GM18870 (cell line): ENCODE measurements around the gene ZIC4.

Experiments
- ATAC-seq: cut with Tn5 transposase; IDR thresholded peaks from one replicate; pipeline ENCODE4 v1.9.1; 2021; ENCODE audit warnings: moderate library complexity; ENCODE audit not compliant: unreplicated experiment

Gene ZIC4

GRCh38 chr3:147418371-147418781 is 12.0 kb upstream of the ZIC4 start:
- ATAC-seq = no peak

GRCh38 chr3:147417551-147418295 is 11.4 kb upstream of the ZIC4 start:
- no peak for ATAC-seq

DNA sequence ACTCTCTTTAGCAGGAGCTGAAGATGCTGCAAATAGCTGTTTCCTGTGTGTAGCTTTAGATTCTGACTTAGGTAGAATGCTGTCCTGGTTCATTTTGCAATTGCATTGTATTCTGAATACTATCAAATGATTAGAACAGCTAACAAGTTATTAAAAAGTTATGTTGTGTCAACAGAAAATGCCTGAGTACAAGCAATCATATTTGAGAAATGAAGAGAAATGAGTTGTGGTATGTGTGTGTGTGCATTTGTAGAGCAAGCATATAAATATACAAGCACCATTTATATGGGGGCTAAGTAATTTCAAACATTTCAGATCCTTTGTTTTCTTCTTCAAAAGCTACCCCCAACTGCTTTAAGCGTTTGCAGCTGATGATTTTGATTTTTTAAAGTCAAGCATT is 10.6 kb upstream of the ZIC4 start:
- no peak for ATAC-seq

GRCh38 chr3:147415874-147416273 is 9.5 kb upstream of the ZIC4 start:
- ATAC-seq = no peak

DNA sequence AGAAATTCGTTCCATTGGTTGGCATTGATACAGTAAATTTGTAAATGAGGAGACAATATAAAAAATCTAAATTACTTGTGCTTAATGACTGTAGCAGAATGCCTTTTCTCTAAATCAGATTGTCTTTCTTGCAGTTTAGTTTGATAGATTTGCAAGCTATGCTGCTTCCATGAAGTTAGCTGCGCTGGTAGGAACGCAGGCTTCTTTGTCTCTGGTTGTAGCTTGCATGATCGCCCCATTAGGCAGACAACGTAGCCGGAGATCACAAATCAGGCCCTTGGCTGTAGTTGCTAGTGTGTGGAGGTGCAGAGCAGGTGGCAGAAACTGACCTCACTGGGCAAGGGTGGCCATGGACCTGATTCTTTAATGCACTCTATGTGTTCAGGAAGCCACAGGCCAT is 8.9 kb upstream of the ZIC4 start:
- no peak for ATAC-seq

DNA sequence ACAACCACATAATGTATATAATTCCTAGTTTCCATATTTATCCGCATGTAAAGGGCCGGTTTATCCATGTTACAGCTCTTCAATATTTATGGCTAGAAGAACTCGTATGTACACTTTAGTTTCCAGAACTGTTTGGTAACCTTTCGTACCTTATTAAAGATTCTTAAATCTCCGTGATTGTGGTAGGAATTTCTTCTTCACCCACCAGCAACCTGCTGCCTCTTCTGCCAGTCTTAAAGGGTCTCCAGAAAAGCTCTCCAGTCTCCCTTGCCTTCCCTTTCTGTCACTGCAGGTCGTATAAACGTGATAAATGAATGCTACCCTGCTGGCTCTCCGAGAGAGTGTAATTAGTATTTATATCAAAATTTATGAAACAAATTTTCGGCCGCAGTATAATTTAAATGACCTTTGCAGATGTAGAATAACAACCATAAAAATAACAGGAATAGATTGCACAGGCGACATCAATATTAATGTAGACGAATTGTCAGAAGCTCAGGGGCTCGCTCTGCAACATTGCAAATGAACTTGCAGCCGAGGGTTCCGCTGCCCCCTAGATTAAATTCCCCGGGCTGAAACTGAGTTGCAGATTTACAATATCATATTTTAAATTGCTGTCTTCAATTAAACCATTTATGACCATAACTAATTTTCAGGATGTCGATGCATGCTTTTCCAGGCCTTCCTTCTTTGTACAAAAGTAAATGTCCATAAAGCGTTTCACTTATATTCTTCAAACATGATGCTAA is 8.2 kb upstream of the ZIC4 start:
- ATAC-seq = no peak

DNA sequence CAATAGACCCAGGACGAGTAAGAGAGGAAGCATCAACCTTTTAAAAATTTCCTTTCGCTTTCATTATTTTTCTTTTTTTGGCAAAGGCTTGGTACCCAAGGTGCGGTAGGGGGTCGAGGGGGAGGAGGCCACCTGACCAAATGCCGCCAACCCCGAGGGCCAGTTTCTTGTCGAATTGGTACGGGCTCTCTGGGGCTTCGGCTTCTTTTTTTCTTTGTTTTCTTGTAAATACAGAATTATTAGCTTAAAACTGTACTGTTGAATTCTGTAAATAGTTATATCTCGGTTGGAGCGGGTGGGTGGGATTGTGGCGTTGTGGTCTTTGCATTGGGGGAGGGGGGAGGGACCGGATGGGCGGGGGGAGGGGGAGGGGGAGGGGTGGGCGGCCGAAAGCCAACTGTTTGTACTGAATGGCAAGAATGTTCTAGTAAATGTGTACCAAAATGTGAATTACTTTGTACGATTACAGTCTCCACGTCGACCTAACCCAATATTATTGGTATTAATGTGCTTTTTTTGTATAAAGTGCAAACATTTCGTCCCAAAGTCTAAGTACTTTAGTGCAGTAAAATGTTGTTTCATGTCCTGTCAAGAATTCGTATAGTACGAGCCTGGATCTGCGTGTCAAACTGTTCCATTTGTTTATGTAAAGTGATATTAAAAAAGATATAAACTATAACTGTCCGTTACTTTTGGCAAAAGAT is 7.5 kb upstream of the ZIC4 start:
- ATAC-seq = no peak

DNA sequence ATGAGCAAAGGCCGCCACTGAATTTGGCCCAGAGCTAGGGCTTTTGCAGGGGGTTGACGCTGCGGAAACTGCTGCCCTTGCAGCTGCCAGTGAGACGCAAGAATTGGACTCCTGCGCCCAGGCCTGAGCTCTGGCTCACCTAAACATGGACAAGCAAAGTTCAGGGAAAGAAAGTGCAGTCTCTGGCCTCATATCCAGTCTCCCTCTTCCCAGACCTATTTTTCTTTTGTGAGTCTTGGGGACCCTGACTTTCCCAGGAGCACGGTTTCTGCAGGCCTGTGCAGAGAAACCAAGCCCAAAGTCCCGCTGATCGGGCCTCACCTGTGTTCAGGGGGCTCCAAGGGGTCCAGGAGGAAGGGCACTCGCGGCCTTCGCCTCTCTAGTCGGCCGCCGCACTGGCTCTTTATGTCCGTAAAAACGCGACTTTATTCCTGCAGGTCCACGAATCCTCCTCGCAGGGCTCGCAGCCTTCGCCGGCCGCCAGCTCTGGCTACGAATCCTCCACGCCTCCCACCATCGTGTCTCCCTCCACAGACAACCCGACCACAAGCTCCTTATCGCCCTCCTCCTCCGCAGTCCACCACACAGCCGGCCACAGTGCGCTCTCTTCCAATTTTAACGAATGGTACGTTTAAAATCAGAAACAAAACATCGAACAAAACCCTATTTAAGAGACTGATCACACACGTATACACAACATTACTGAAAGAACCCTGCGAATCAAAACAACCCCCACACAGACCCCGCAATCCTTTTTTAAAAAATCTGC is 6.8 kb upstream of the ZIC4 start:
- ATAC-seq = no peak

- ATAC-seq = no peak
These were observed 6.0 kb upstream of the ZIC4 start for GRCh38 chr3:147412261-147412916.

DNA sequence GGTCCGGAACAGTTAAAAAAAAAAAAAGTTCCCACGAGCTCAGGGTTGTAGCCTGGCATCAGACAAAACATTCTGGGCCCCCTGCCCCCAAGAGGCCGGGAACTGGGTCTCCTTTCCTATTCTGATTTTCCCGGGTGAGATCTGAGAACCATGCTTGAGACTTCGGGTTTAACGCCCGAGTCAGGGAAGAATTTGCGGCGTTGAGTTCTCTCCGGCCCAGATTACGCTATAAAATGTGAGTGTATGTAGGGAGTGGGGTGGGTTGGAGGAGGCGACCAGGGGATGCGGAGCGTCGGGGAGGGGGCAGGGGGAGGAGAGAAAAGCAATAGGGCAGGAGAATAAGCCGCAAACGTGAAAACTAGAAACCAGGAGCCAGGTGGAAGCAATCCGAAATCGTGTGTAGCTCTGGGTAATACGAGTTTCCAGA is 5.5 kb upstream of the ZIC4 start:
- ATAC-seq = no peak

DNA sequence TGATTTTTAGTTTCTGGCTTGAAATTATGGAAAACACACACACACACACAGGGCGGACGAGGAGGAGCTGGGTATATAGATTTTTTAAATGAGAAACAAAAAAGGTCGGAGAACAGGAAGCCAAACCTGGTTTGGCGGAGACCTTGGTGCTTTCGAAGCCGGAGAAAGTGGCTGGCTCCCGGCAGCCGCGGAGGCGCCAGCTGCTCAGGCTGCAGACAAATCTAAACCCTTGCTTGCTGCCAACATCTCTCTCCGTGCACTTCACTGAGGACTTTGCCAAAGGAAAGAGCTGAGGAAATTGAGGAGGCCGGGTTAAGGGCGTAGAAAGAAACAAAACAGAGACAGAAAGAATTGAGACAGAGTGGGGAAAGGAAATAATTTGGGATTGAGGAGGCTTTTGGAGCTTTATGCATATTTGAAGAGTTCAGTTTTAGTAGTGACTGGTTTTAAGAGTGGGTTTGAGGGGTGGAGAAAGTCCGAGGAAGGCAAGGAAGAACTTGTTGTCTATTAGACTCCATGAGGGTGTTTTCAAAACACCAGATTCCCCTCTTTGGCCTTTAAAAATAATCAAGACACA is 5.0 kb upstream of the ZIC4 start:
- ATAC-seq = no peak

- ATAC-seq = no peak
These were observed 4.3 kb upstream of the ZIC4 start for GRCh38 chr3:147410526-147411237.

DNA sequence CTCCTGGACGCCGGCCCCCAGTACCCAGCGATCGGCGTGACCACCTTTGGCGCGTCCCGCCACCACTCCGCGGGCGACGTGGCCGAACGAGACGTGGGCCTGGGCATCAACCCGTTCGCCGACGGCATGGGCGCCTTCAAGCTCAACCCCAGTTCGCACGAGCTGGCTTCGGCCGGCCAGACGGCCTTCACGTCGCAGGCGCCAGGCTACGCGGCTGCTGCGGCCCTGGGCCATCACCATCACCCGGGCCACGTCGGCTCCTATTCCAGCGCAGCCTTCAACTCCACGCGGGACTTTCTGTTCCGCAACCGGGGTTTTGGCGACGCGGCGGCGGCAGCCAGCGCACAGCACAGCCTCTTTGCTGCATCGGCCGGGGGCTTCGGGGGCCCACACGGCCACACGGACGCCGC is 3.8 kb upstream of the ZIC4 start:
- ATAC-seq = no peak

- ATAC-seq = no peak
These were observed 3.1 kb upstream of the ZIC4 start, which contains the start of gene ZIC1 for GRCh38 chr3:147409143-147410115. TSS of gene ZIC1 (plus strand) at chr3:147409365. CDS start at chr3:147410113, 748 bp downstream.

- no peak for ATAC-seq
These were observed 2.1 kb upstream of the ZIC4 start for GRCh38 chr3:147408188-147409100.

DNA sequence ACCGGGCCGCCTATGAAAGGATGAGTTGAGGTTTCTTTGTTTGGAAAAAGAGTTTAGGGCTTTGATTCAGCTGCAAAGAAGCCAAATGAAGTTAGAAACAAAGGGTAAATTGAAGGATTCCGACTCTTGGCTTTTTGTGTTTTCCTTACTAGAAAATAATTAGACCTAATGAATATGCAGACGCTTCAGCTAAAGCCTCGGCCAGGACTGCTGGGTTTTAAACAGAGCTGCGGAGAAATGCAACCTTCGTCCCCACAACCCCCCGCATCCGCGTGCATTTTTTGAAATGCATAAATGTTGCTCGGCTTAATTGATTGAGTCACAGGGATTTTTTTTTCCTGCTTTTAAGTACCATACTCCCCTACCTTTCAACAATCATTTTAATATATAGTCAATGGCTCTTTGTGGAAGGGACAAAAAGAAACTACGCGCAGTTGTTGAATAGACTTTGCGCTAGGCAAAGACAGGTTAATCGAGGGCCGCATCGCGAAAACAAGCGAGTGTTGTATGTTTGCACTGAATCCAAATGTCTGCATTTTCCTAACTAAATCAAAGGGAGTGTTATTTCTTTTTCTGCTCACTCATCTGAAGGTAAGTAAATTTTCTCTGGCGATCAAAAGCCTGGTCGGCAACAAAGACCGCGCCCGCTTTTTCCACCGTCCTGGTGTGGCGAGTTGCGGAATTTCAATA is 1.3 kb upstream of the ZIC4 start:
- no peak for ATAC-seq

GRCh38 chr3:147407114-147407497 is 763 bp upstream of the ZIC4 start:
- no peak for ATAC-seq
